ENCODE data around the gene XXYLT1.

XXYLT1 gene

DNA sequence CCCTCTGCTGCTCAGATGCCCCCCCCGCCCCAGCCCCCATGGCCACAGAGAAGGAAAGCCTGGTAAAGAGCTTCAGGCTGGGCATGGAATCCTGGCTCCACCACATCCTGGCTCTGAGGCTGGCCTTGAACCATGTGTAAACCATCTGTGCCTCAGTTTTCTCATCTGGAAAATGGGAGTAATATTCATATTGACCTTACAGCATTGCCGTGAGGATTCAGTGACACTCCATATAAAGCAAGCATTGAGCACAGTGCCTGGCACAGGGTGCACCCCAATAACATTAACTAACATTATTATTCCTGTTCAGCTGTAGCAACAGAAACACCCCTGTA lies 150.7 kb downstream of the XXYLT1 start:
- DNase-seq (ENCODE audit: low read depth): no peak
- no peak for TF ChIP-seq CTCF (IDR thresholded peaks at IDR 0.05; ENCODE audit: low read depth, low read length, missing control alignments)
- H3K4me3 ChIP-seq (ENCODE audit: low read depth, low read length): no peak overlapping the region

DNA sequence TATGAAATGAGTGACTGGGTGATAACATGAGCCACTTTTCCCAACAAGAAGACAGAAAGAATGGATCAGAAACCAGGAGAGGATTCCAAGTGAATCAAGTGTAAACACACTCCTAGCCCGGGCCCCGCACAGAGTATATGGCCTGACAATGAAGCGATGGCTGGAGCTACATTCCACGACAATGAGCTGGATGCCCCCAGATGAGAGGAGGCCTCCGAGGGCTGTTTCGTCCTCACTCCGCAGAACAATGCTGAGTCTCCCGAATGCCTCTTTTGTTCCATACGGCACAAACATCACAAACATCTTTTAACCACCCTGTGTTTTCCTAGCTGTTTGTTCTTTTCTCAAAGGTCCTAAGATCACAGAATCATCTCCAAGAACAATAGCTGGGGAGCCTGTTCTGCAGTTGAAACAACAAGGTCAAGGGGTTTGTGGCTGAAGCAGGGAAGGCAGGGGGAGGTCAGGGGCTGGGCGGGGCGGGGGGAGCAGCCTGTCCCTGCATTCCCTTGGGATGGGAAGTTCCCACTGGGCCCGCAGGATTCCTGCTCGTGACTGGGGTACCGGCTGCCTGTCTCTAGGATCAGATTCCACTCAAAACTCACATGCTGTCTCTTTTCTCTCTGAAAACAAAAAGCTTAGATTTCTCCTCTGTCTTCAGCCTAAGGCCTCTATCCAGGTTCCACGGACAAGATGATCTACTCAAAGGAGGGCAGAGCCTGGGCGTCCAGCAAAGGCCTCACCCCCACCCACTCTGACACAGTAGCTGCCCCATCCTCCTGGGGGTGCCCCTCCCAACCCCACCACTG lies 151.3 kb downstream of the XXYLT1 start:
- DNase-seq (ENCODE audit: low read depth): no peak
- TF ChIP-seq CTCF (IDR thresholded peaks at IDR 0.05; ENCODE audit: low read depth, low read length, missing control alignments): no peak

GRCh38 chr3:195118671-195119070 lies 152.3 kb downstream of the XXYLT1 start:
- no peak for DNase-seq (ENCODE audit: low read depth)
- no peak for TF ChIP-seq CTCF (IDR thresholded peaks at IDR 0.05; ENCODE audit: low read depth, low read length, missing control alignments)
- no peak overlapping the region for H3K4me3 ChIP-seq (ENCODE audit: low read depth, low read length)

More for the DNA sequence above, 151.3 kb downstream of the XXYLT1 start:
- H3K4me3 ChIP-seq (ENCODE audit: low read depth, low read length): no peak overlapping the region

- no peak overlapping the region for H3K4me3 ChIP-seq (ENCODE audit: low read depth, low read length)
- TF ChIP-seq CTCF (IDR thresholded peaks at IDR 0.05; ENCODE audit: low read depth, low read length, missing control alignments): peak; percentile 51
- DNase-seq (ENCODE audit: low read depth): no peak
These were observed 152.9 kb downstream of the XXYLT1 start for GRCh38 chr3:195117978-195118581.

DNA sequence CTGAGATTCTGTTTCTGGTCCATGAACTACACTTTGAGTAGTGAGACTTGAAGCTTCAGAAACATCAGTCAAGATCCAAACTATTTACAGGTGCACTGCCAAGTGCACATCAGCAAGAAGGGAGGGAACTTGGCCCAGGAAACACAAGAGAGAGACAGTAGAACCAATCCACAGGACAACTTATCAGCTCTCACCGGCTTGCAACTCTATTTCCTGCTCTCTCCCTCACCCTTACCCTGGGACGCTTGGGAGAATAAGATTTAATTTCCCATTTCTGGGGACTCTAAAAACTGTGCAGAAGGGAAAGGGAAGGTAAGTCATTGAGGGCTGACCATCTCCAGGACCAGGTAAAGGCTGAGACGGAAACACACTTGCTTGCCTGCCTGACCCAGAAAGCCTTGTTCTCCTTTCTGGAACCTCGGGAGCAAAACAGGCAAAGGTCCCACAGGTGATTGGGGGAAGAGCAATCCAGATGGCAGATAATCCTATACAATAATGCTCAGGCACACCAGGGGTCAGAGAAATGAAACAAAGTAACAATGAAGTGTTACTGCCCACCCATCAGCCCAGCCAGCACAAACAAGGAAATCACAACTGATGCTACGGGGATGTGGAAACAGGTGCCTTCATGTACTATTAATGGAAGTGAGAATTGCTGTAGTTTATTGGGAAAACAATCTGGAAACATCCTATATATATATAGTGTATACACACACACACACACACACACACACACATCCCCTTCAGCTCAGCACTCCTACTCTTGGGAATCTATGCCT lies 154.4 kb downstream of the XXYLT1 start:
- DNase-seq (ENCODE audit: low read depth): no peak

More for the DNA sequence above, 154.4 kb downstream of the XXYLT1 start:
- no peak overlapping the region for H3K4me3 ChIP-seq (ENCODE audit: low read depth, low read length)
- no peak for TF ChIP-seq CTCF (IDR thresholded peaks at IDR 0.05; ENCODE audit: low read depth, low read length, missing control alignments)
